Neural cell (in vitro differentiated cells): Measurements from ENCODE around the gene RAD23B.

ENCODE experiments used
- EP300 ChIP-seq: fragments of 450-650 bp; conservative IDR thresholded peaks from 2 replicates; pipeline ENCODE4 v1.6.1; 2014; ENCODE audit warnings: antibody characterized with exemption, mild to moderate bottlenecking, moderate library complexity; ENCODE audit not compliant: poor library complexity, severe bottlenecking
- EZH2 ChIP-seq: fragments of 200-600, 300-800 bp; shearing (Covaris generic), sonication (generic); IDR thresholded peaks from 2 replicates; pipeline ENCODE4 v1.6.1; 2014; ENCODE audit warnings: antibody characterized with exemption, low read length, borderline replicate concordance, mild to moderate bottlenecking; ENCODE audit not compliant: insufficient read depth, poor library complexity, severe bottlenecking
- MXI1 ChIP-seq: fragments of 450-650 bp; conservative IDR thresholded peaks from 2 replicates; pipeline ENCODE4 v1.6.1; 2014; ENCODE audit warnings: antibody characterized with exemption, mild to moderate bottlenecking; ENCODE audit not compliant: poor library complexity, severe bottlenecking
- POLR2AphosphoS5 ChIP-seq: IDR thresholded peaks from 2 replicates; pipeline ENCODE4 v1.6.1; 2012
- RAD21 ChIP-seq: fragments of 450-650 bp; conservative IDR thresholded peaks from 2 replicates; pipeline ENCODE4 v1.6.1; 2014; ENCODE audit warnings: antibody characterized with exemption, mild to moderate bottlenecking, moderate library complexity
- REST ChIP-seq: IDR thresholded peaks from 2 replicates; pipeline ENCODE4 v1.6.1; 2012; ENCODE audit warnings: borderline replicate concordance
- SMC3 ChIP-seq: fragments of 450-650 bp; conservative IDR thresholded peaks from 2 replicates; pipeline ENCODE4 v1.6.1; 2014; ENCODE audit warnings: antibody characterized with exemption, mild to moderate bottlenecking, moderate library complexity; ENCODE audit not compliant: poor library complexity
- TAF1 ChIP-seq: IDR thresholded peaks from 2 replicates; pipeline ENCODE4 v1.6.1; 2012; ENCODE audit warnings: low read depth
- TF ChIP-seq, protein P1 (sequence below): fragments of 450-650 bp; IDR thresholded peaks from 2 replicates; pipeline ENCODE4 v1.5.1; 2014; ENCODE audit warnings: antibody characterized with exemption, mild to moderate bottlenecking, moderate library complexity; ENCODE audit not compliant: poor library complexity, severe bottlenecking

- TF ChIP-seq EP300: no peak
- TF ChIP-seq, protein P1, sequence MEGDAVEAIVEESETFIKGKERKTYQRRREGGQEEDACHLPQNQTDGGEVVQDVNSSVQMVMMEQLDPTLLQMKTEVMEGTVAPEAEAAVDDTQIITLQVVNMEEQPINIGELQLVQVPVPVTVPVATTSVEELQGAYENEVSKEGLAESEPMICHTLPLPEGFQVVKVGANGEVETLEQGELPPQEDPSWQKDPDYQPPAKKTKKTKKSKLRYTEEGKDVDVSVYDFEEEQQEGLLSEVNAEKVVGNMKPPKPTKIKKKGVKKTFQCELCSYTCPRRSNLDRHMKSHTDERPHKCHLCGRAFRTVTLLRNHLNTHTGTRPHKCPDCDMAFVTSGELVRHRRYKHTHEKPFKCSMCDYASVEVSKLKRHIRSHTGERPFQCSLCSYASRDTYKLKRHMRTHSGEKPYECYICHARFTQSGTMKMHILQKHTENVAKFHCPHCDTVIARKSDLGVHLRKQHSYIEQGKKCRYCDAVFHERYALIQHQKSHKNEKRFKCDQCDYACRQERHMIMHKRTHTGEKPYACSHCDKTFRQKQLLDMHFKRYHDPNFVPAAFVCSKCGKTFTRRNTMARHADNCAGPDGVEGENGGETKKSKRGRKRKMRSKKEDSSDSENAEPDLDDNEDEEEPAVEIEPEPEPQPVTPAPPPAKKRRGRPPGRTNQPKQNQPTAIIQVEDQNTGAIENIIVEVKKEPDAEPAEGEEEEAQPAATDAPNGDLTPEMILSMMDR: no peak
- TF ChIP-seq POLR2AphosphoS5: no peak
- no peak for TF ChIP-seq SMC3
- TF ChIP-seq TAF1: no peak
- TF ChIP-seq EZH2: no peak
- no peak for TF ChIP-seq RAD21
- no peak for TF ChIP-seq REST
- no peak for TF ChIP-seq MXI1
Observed at GRCh38 chr9:107270082-107270481, 13.0 kb upstream of the RAD23B start.
